Astrocyte (in vitro differentiated cells and primary cell): ENCODE data around the gene TAGLN. TPM values are rescaled to one million over a fixed set of nuclear protein-coding genes. Genes with fewer than 3 reads are reported as not detected.
A peak's percentile ranks its signal among the peaks of the same experiment; 100 is the strongest.

Experiments
- DNase-seq: peaks from one replicate; pipeline ENCODE4 v3.0.0-alpha.2; 2010; ENCODE audit warnings: low read depth
- FAIRE-seq: peaks from 2 replicates; lab custom pipeline; 2011; peaks lifted over from hg19 to GRCh38; lab: Jason Lieb, UNC
- H2AFZ ChIP-seq: 2 replicates; pipeline ENCODE4 v1.6.0; 2012; ENCODE audit warnings: low read depth, low read length, inconsistent platforms
- H3K27ac ChIP-seq: 2 replicates; pipeline ENCODE4 v1.5.1; 2011; ENCODE audit warnings: low read depth, low read length, inconsistent platforms
- H3K27me3 ChIP-seq: 2 replicates; pipeline ENCODE4 v1.6.0; 2011; ENCODE audit warnings: low read length, inconsistent platforms; ENCODE audit not compliant: insufficient read depth
- H3K36me3 ChIP-seq: 2 replicates; pipeline ENCODE4 v1.5.1; 2011; ENCODE audit warnings: low read length, inconsistent platforms; ENCODE audit not compliant: insufficient read depth
- H3K4me1 ChIP-seq: 2 replicates; pipeline ENCODE4 v1.5.1; 2011; ENCODE audit warnings: low read length, inconsistent platforms; ENCODE audit not compliant: insufficient read depth
- H3K4me2 ChIP-seq: 2 replicates; pipeline ENCODE4 v1.6.0; 2012; ENCODE audit warnings: low read length, inconsistent platforms
- H3K4me3 ChIP-seq: 2 replicates; pipeline ENCODE4 v1.5.1; 2011; ENCODE audit warnings: low read depth, mild to moderate bottlenecking, low read length, inconsistent platforms; ENCODE audit not compliant: insufficient read depth
- H3K79me2 ChIP-seq: 2 replicates; pipeline ENCODE4 v1.6.0; 2012; ENCODE audit warnings: mild to moderate bottlenecking, low read length, inconsistent platforms; ENCODE audit not compliant: insufficient read depth
- H3K9ac ChIP-seq: 2 replicates; pipeline ENCODE4 v1.6.0; 2012; ENCODE audit warnings: mild to moderate bottlenecking, low read length, inconsistent platforms
- H3K9me3 ChIP-seq: 2 replicates; pipeline ENCODE4 v1.5.1; 2012; ENCODE audit warnings: low read depth, mild to moderate bottlenecking, low read length, inconsistent platforms; ENCODE audit not compliant: insufficient read depth
- H4K20me1 ChIP-seq: 2 replicates; pipeline ENCODE4 v1.6.0; 2012; ENCODE audit warnings: low read length, inconsistent platforms; ENCODE audit not compliant: insufficient read depth
- H3K27ac Mint-ChIP-seq: one replicate; pipeline ENCODE4 v1.8.0; 2021; ENCODE audit warnings: mild to moderate bottlenecking, mixed read lengths; ENCODE audit not compliant: unreplicated experiment
- H3K27me3 Mint-ChIP-seq: one replicate; pipeline ENCODE4 v1.8.0; 2021; ENCODE audit warnings: low read depth, mixed read lengths; ENCODE audit not compliant: unreplicated experiment
- H3K36me3 Mint-ChIP-seq: one replicate; pipeline ENCODE4 v1.8.0; 2021; ENCODE audit warnings: low read depth, mixed read lengths; ENCODE audit not compliant: unreplicated experiment
- H3K4me1 Mint-ChIP-seq: one replicate; pipeline ENCODE4 v1.8.0; 2021; ENCODE audit warnings: low read depth, mixed read lengths; ENCODE audit not compliant: unreplicated experiment
- H3K4me3 Mint-ChIP-seq: one replicate; pipeline ENCODE4 v1.8.0; 2021; ENCODE audit warnings: mild to moderate bottlenecking, moderate library complexity, mixed read lengths; ENCODE audit not compliant: unreplicated experiment
- H3K9me3 Mint-ChIP-seq: one replicate; pipeline ENCODE4 v1.8.0; 2021; ENCODE audit warnings: mild to moderate bottlenecking, mixed read lengths; ENCODE audit not compliant: unreplicated experiment
- CTCF ChIP-seq: IDR thresholded peaks from 2 replicates; pipeline ENCODE4 v1.5.1; 2011; ENCODE audit warnings: low read depth, mild to moderate bottlenecking, inconsistent platforms, low read length, moderate library complexity; ENCODE audit not compliant: insufficient read depth
- EZH2 ChIP-seq: IDR thresholded peaks from 2 replicates; pipeline ENCODE4 v1.6.1; 2012; ENCODE audit warnings: mild to moderate bottlenecking, low read length, inconsistent platforms; ENCODE audit not compliant: insufficient read depth
- total RNA-seq: library from RNA; stranded (reverse); gene quantifications from 2 replicates; pipeline ENCODE4 v1.2.1, GENCODE V29; 2021

Gene TAGLN
- total RNA-seq, 1 donor from 2014 or later = 4,004 TPM

DNA sequence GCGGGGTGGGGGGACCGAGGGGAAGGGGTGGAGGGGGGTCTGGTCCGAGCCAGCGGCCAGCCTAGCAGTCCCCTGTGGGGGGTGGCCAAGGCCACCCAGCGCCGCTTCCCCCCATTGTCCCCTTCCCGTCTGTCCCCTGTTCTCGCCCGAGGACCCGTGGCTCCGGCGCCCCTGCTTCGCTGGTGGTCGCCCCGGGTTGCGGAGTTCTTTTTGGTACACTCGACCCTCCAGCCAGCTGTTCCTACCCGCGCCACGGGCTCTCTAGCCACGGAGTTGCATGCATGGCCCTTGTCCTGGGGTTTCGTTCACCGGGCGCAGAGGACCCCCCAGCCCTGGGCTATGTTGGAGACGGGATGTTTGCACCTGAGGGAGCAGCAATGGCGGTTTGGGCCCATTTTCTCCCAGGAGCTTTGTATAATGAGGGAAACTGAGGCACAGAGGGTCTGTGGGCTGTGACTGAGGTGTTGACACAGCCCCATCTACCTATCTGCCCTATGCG is 33.8 kb downstream of the TAGLN start:
- no peak overlapping the region for H3K27ac Mint-ChIP-seq
- H3K9me3 ChIP-seq = no peaks in the 10 kb centered on the region
- peak overlapping the region; percentile 96 for H3K4me2 ChIP-seq
- TF ChIP-seq CTCF (no peak), EZH2 (no peak)
- H3K4me3 ChIP-seq = peak overlapping the region; percentile 73
- H2AFZ ChIP-seq = peak overlapping the region; percentile 76
- H3K36me3 ChIP-seq = peaks cover 13% of the 10 kb centered on the region
- peak overlapping the region; percentile 90 for H3K4me3 Mint-ChIP-seq
- H3K27me3 ChIP-seq = no peaks in the 10 kb centered on the region
- FAIRE-seq (no peak), DNase-seq (no peak)
- peaks cover 65% of the 10 kb centered on the region for H3K79me2 ChIP-seq
- H3K9me3 Mint-ChIP-seq = no peaks in the 10 kb centered on the region
- H3K4me1 ChIP-seq = peaks cover 24% of the 10 kb centered on the region
- peaks cover 24% of the 10 kb centered on the region for H3K4me1 Mint-ChIP-seq
- H4K20me1 ChIP-seq = peaks cover 26% of the 10 kb centered on the region
- H3K27ac ChIP-seq = peak overlapping the region; percentile 55
- H3K9ac ChIP-seq = peak overlapping the region; percentile 81
- H3K36me3 Mint-ChIP-seq = peaks cover 8% of the 10 kb centered on the region
- H3K27me3 Mint-ChIP-seq = no peaks in the 10 kb centered on the region

GRCh38 chr11:117238221-117238620 is 39.1 kb downstream of the TAGLN start:
- Histone ChIP-seq H2AFZ (no peak overlapping the region), H3K4me1 (peaks cover 21% of the 10 kb centered on the region), H3K36me3 (peaks cover 6% of the 10 kb centered on the region), H3K27me3 (no peaks in the 10 kb centered on the region), H3K4me3 (no peak overlapping the region), H3K27ac (no peak overlapping the region), H3K79me2 (peaks cover 25% of the 10 kb centered on the region), H4K20me1 (no peaks in the 10 kb centered on the region), H3K9ac (no peak overlapping the region), H3K9me3 (no peaks in the 10 kb centered on the region), H3K4me2 (no peak overlapping the region)
- H3K27me3 Mint-ChIP-seq = no peaks in the 10 kb centered on the region
- H3K27ac Mint-ChIP-seq = peak overlapping the region; percentile 53
- H3K9me3 Mint-ChIP-seq = no peaks in the 10 kb centered on the region
- no peak for FAIRE-seq
- H3K36me3 Mint-ChIP-seq = no peaks in the 10 kb centered on the region
- DNase-seq = no peak
- TF ChIP-seq CTCF (no peak), EZH2 (no peak)
- H3K4me3 Mint-ChIP-seq = no peak overlapping the region
- H3K4me1 Mint-ChIP-seq = peaks cover 19% of the 10 kb centered on the region

- no peak overlapping the region for H3K4me3 ChIP-seq
- H3K9me3 Mint-ChIP-seq = no peaks in the 10 kb centered on the region
- DNase-seq (peak; percentile 94), FAIRE-seq (peak; percentile 99)
- no peak overlapping the region for H3K27ac Mint-ChIP-seq
- H3K9me3 ChIP-seq = no peaks in the 10 kb centered on the region
- peak overlapping the region; percentile 36 for H3K4me2 ChIP-seq
- no peak overlapping the region for H3K4me3 Mint-ChIP-seq
- H3K27ac ChIP-seq = peak overlapping the region; percentile 71
- peaks cover 14% of the 10 kb centered on the region for H3K4me1 ChIP-seq
- H3K79me2 ChIP-seq = peaks cover 14% of the 10 kb centered on the region
- H3K36me3 Mint-ChIP-seq = peaks cover 2% of the 10 kb centered on the region
- no peaks in the 10 kb centered on the region for H3K27me3 ChIP-seq
- peak overlapping the region; percentile 56 for H3K9ac ChIP-seq
- H3K4me1 Mint-ChIP-seq = peaks cover 9% of the 10 kb centered on the region
- H3K36me3 ChIP-seq = peaks cover 12% of the 10 kb centered on the region
- no peaks in the 10 kb centered on the region for H3K27me3 Mint-ChIP-seq
- TF ChIP-seq EZH2 (no peak), CTCF (peak; percentile 56)
- no peak overlapping the region for H2AFZ ChIP-seq
- no peaks in the 10 kb centered on the region for H4K20me1 ChIP-seq
These were observed 40.1 kb downstream of the TAGLN start for GRCh38 chr11:117239295-117239694.
